ENCODE measurements around the gene CD59. TPM values are rescaled to one million over a fixed set of nuclear protein-coding genes. Genes with fewer than 3 reads are reported as not detected.

The CD59 gene
- polyA plus RNA-seq, 1 donor from 2014 or later: 248 TPM

DNA sequence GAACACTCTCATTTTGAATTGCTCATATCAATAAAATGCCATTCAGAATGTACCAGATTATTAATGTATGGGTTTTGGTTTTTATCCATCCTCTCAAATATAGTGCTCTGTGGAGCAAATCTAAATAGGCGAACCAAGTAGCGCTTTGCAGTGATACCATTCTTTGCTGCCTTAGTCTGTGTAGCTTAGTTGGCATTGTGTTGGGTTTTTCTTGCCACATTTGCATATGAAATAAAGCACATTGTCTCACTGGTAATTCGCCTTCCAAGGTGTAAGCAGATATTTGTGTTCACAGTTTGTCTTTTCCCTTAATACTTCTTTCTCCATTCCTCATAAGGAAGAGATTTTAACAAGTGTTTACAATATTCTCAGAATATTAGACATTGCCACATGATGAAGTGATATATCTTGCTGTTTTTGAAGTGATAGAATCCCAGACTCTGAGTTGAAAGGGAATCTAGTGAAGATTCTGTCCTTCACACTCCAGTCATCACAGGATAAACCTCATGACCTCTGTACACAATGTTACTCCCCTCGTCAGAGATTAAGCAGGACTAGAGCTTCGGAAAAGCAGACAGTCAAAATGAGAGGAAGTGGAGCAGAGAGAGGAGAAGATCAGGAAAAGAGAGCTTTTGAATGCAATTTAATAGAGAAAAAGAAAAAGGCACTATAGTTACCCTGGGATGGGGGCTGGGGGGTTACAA, 52.1 kb downstream of the CD59 start:
- no peak overlapping the region for H2AFZ ChIP-seq (ENCODE audit: low read depth, low read length)
- TF ChIP-seq RAD21 (conservative IDR thresholded peaks at IDR 0.05) (no peak), MXI1 (conservative IDR thresholded peaks at IDR 0.05; ENCODE audit: poor library complexity, severe bottlenecking) (no peak), EZH2 (IDR thresholded peaks at IDR 0.05; ENCODE audit: borderline replicate concordance, insufficient read depth, low read length, poor library complexity, severe bottlenecking) (no peak), CTCF (IDR thresholded peaks at IDR 0.05; ENCODE audit: poor library complexity, severe bottlenecking) (no peak), EP300 (conservative IDR thresholded peaks at IDR 0.05; ENCODE audit: poor library complexity, severe bottlenecking) (no peak), TAF1 (IDR thresholded peaks at IDR 0.05; ENCODE audit: low read depth) (no peak), SMC3 (conservative IDR thresholded peaks at IDR 0.05; ENCODE audit: poor library complexity) (no peak), POLR2AphosphoS5 (IDR thresholded peaks at IDR 0.05) (no peak)
- TF ChIP-seq, protein P1, sequence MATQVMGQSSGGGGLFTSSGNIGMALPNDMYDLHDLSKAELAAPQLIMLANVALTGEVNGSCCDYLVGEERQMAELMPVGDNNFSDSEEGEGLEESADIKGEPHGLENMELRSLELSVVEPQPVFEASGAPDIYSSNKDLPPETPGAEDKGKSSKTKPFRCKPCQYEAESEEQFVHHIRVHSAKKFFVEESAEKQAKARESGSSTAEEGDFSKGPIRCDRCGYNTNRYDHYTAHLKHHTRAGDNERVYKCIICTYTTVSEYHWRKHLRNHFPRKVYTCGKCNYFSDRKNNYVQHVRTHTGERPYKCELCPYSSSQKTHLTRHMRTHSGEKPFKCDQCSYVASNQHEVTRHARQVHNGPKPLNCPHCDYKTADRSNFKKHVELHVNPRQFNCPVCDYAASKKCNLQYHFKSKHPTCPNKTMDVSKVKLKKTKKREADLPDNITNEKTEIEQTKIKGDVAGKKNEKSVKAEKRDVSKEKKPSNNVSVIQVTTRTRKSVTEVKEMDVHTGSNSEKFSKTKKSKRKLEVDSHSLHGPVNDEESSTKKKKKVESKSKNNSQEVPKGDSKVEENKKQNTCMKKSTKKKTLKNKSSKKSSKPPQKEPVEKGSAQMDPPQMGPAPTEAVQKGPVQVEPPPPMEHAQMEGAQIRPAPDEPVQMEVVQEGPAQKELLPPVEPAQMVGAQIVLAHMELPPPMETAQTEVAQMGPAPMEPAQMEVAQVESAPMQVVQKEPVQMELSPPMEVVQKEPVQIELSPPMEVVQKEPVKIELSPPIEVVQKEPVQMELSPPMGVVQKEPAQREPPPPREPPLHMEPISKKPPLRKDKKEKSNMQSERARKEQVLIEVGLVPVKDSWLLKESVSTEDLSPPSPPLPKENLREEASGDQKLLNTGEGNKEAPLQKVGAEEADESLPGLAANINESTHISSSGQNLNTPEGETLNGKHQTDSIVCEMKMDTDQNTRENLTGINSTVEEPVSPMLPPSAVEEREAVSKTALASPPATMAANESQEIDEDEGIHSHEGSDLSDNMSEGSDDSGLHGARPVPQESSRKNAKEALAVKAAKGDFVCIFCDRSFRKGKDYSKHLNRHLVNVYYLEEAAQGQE (IDR thresholded peaks at IDR 0.05; ENCODE audit: borderline replicate concordance): no peak
- H3K9ac ChIP-seq (ENCODE audit: low read length): no peak overlapping the region
- no peaks in the 10 kb centered on the region for H3F3A ChIP-seq (ENCODE audit: insufficient read depth, low read length, poor library complexity, severe bottlenecking)
- no peak overlapping the region for H3K4me2 ChIP-seq (ENCODE audit: low read length)
- no peaks in the 10 kb centered on the region for H3K9me2 ChIP-seq (ENCODE audit: insufficient read depth, low read length)
- no peaks in the 10 kb centered on the region for H3K27me3 ChIP-seq (ENCODE audit: insufficient read depth, low read depth, low read length)
- H3K9me3 ChIP-seq (ENCODE audit: low read length): no peaks in the 10 kb centered on the region
- H4K20me1 ChIP-seq (ENCODE audit: insufficient read depth): no peaks in the 10 kb centered on the region
- H3K36me3 ChIP-seq (ENCODE audit: insufficient read depth, low read length): no peaks in the 10 kb centered on the region
- H3K27ac ChIP-seq (ENCODE audit: low read length): no peak overlapping the region
- H3K79me2 ChIP-seq (replicated peaks; ENCODE audit: insufficient read depth, low read length): no peaks in the 10 kb centered on the region
- H3K4me3 ChIP-seq (ENCODE audit: low read length): no peak overlapping the region

GRCh38 chr11:33682446-33682845, 53.8 kb downstream of the CD59 start:
- Histone ChIP-seq H3K36me3 (ENCODE audit: insufficient read depth, low read length) (no peaks in the 10 kb centered on the region), H4K20me1 (ENCODE audit: insufficient read depth) (no peaks in the 10 kb centered on the region), H3K4me3 (ENCODE audit: low read length) (no peak overlapping the region), H3K4me2 (ENCODE audit: low read length) (no peak overlapping the region), H3K27me3 (ENCODE audit: insufficient read depth, low read depth, low read length) (no peaks in the 10 kb centered on the region), H3F3A (ENCODE audit: insufficient read depth, low read length, poor library complexity, severe bottlenecking) (no peaks in the 10 kb centered on the region), H3K9me2 (ENCODE audit: insufficient read depth, low read length) (no peaks in the 10 kb centered on the region), H3K79me2 (replicated peaks; ENCODE audit: insufficient read depth, low read length) (no peaks in the 10 kb centered on the region), H3K9ac (ENCODE audit: low read length) (no peak overlapping the region), H2AFZ (ENCODE audit: low read depth, low read length) (no peak overlapping the region), H3K9me3 (ENCODE audit: low read length) (no peaks in the 10 kb centered on the region), H3K27ac (ENCODE audit: low read length) (no peak overlapping the region)
- TF ChIP-seq RAD21 (conservative IDR thresholded peaks at IDR 0.05) (no peak), TAF1 (IDR thresholded peaks at IDR 0.05; ENCODE audit: low read depth) (no peak), POLR2AphosphoS5 (IDR thresholded peaks at IDR 0.05) (no peak), EZH2 (IDR thresholded peaks at IDR 0.05; ENCODE audit: borderline replicate concordance, insufficient read depth, low read length, poor library complexity, severe bottlenecking) (no peak), SMC3 (conservative IDR thresholded peaks at IDR 0.05; ENCODE audit: poor library complexity) (no peak), MXI1 (conservative IDR thresholded peaks at IDR 0.05; ENCODE audit: poor library complexity, severe bottlenecking) (no peak)
- TF ChIP-seq, protein P1 (IDR thresholded peaks at IDR 0.05; ENCODE audit: borderline replicate concordance): no peak
